GM18867 (cell line): Measurements from ENCODE around the gene FGF1.

Experiments
- ATAC-seq: cut with Tn5 transposase; IDR thresholded peaks from one replicate; pipeline ENCODE4 v1.9.1; 2021; ENCODE audit warnings: mild to moderate bottlenecking, moderate library complexity; ENCODE audit not compliant: unreplicated experiment

The FGF1 gene

DNA sequence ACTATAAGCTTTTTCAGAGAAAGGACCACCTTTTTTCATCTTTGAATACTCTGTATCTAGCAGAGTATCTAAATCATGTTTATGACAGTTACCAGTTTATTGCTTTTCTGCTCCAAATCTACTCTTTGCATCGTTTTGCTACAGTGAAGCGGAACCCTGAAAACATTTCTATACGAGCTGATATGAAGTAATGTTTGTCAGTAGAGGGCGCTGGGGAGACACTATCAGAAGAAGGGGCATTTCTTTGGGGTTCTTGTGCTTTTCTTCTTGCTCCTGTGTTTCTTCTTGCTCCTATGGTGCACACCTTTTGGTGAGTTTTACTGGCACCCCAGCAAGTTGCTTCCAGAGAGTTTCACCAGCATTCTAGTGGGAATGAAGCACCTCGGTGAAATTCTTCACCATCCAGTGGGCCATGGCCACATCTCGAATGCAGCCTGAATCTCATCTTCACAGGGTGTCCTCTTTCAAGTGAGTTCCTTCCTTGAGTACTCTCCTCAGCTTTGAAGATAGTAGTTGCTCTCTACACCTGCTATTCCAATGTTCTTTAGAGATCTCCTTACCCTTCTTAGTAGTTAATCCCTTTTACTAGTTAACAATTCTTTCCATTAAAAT lies 98.4 kb downstream of the FGF1 start:
- ATAC-seq: no peak

DNA sequence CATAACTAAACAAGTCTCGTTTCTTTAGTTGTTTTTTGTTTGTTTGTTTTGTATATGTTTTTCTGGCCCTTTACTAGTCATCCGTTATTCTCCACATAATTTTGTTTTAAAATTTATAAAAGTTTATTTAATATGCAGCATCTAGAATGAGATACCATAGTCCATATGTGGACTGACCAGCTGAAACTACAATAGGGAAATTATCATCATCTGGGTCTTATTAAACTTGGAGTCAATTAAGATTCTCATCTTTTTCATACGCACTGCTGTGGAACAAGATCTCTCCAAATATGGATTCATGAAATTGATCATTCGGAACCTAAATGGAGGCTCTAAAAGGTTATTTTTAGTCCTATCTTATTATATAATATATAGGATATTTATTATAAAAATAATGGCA lies 99.3 kb downstream of the FGF1 start:
- no peak for ATAC-seq

- ATAC-seq: no peak
Observed at GRCh38 chr5:142585451-142585850, 100.4 kb downstream of the FGF1 start.

DNA sequence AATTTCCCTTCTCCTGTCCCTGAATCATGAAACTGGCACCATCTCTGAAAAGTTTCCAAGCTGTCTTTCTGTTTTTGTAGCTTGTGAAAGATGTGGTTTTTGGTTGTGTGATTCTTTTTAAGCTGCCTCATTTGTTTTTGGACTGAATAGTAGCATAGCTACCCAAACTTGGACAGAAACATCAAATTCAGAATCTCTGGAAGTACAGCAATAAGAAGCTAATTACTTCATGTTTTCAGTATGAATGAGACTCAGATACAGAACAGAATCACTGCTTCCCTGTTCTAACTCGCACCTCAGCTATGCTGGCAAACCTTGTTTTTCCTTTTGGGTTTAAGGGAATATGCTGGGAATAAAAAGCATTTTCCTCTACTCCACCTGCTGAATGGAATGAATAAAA lies 101.0 kb downstream of the FGF1 start:
- no peak for ATAC-seq

DNA sequence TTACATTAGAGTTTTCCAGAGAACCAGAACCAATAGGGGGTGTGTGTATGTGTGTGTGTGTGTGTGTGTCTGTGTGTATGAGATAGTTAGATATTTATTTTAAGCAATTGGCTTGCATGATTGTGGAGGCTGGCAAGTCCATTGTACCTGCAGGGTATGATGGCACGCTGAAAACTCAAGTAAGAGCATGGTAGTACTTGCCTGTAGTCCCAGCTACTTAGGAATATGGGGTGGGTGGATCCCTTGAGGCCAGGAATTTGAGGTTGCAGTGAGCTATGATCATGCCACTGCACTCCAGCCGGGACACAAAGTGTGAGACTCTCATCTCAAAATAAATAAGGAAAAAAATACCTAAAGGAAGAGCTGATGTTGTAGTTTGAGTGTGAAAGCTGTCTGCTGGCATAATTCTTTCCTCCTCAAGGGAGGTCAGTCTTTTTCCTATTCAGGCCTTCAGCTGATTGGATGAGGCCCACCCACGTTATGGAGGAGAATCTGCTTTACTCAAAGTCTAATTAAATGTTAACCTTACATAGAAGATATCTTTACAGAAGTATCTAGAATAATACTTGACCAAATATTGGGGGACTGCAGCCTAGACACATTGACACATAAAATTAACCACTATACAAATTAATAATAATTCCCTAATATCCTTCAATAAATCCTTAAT lies 107.6 kb downstream of the FGF1 start:
- ATAC-seq: no peak

DNA sequence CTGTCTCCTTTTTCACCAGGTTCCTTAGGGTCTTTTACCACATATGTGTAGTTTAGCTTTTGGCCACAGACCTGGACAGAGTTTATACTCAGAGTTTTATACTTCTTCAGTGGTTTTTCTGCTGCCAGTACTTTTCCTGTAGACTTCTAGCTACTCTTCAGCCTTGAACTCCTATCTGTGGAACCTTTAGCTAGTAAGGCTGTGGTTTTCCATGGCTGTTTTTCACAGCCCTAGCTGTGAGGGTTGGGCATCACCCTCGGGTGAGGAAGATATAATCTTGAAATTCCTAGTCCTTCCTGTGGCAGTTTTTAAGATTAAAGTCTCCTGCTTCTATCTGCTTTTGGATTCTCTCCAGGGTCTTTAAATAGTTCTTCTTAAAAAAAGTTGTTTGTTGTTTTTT lies 109.1 kb downstream of the FGF1 start:
- no peak for ATAC-seq

- no peak for ATAC-seq
Observed at GRCh38 chr5:142576303-142576702, 109.6 kb downstream of the FGF1 start.

DNA sequence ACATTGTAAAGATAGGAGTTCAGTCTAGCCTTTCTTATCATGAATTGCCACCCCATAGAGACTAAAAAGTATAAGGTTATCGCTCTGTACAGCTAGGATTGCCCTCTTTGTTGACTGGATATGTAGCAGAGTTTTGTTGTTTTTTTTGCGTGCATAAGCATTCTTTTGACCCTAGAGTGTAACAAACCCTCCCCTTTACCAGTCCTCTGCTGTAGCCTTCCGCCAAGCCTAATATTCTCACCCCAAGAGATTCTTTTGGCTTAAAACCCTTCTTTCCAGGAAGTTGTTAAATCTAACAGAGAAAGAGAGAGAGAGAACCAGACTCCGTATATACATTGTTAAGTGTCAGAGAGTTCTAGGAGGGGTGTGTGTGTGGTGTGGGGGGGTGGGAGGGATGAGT lies 113.9 kb downstream of the FGF1 start:
- ATAC-seq: no peak

GRCh38 chr5:142571371-142571770 lies 114.5 kb downstream of the FGF1 start:
- no peak for ATAC-seq

- no peak for ATAC-seq
Observed at GRCh38 chr5:142569905-142570304, 116.0 kb downstream of the FGF1 start.

DNA sequence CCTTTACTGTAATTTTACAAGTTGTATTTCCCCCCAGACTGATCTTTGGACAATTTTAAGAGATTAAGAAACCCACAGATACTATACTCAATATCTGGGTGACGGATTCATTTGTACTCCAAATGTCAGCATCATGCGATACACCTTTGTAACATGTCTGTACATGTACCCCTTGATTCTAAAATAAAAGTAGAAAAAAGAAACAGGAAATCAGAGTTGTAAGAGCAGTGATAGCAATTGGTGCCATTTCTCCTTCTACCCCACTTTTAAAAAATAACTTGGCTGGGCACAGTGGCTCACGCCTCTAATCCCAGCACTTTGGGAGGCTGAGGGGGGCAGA lies 116.9 kb downstream of the FGF1 start:
- ATAC-seq: no peak

DNA sequence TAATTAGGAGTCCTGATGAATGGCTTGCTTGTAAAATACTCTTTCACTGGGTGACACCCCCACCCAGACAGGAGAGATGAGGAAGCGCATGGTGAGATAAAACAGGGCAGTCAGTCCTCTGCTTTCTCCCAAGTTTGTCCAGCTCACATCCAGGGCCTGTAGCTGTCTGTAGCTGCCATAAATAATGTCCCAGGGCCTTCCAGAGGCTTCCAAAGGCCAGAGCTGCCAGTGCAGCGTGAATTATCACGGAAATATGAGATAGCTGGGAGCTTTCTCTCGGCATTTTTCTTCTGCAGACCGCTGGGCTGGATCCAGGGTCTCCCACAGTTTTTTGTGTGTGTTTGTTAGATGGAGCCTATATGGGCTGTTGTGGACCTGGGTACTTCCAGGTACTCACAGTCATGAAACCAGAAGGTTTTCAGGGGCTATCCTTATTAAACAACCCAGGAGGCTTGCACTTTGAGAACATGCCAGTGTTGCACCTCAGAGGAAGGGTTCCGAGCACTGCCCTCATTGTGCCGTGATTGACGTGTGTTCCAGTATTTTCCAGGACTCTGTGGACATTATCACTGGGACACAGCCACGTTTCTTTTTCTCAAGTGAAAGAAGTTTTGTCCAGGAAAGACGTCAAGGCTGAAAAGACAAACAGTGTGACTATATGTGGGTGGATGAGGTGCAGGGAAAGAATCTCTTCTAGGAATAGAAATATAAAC lies 117.5 kb downstream of the FGF1 start:
- ATAC-seq: no peak

GRCh38 chr5:142561486-142562097 lies 124.3 kb downstream of the FGF1 start:
- no peak for ATAC-seq

GRCh38 chr5:142561029-142561428 lies 124.9 kb downstream of the FGF1 start:
- no peak for ATAC-seq

DNA sequence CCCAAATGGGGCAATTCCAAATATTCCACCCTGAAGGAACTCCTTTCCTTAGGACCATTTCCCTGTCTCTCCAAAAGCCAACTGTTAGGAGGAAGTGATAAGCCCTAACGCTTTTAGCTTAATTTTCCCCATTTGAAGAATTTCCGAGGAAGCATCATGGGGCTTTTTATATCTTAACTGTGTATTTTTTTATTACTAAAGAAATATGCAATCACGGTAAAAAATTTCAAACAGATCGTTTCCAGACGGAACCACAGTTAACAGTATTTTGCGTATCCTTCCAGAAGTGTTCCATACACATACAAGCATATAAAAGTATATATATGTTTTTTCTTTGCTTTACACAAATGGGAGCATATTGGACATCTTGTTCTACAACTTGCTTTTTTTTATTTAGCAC lies 133.8 kb downstream of the FGF1 start:
- ATAC-seq: no peak

- no peak for ATAC-seq
Observed at GRCh38 chr5:142551338-142552067, 134.4 kb downstream of the FGF1 start.

DNA sequence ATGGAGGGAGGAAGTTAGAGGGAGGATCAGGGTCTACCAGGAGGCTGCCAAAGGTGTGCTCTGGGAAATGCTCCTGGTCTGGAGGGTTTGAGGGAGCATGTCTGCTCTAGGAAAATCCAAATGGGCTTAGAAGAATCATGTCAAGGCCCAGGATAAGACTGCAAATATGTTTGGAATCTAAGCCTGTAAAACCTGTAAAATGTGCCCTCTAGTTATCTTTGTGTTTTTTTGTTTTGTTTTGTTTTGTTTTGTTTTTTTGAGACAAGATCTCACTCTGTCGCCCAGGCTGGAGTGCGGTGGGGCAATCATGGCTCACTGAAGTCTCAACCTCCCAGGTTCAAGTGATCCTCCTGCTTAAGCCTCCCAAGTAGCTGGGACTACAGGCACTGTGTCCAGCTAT lies 135.4 kb downstream of the FGF1 start:
- no peak for ATAC-seq

DNA sequence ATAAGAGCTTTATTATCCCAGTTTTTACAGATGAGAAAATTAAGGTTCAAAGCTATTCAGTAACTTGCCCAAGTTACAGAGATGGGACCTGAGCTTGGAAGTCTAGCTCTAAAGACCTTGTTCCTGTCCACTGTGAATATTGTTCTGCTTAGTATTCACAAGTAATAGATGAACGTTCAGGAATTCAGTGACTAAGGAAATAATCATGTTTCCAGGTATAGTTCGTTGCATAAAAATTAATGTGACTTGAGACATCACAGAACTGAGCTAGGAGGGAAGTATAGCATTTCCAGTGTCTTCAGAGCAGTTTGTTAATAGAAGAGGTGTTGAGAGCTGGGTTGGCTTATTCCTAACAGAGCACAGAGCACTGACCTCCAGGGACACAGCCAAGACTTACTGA lies 136.1 kb downstream of the FGF1 start:
- no peak for ATAC-seq

DNA sequence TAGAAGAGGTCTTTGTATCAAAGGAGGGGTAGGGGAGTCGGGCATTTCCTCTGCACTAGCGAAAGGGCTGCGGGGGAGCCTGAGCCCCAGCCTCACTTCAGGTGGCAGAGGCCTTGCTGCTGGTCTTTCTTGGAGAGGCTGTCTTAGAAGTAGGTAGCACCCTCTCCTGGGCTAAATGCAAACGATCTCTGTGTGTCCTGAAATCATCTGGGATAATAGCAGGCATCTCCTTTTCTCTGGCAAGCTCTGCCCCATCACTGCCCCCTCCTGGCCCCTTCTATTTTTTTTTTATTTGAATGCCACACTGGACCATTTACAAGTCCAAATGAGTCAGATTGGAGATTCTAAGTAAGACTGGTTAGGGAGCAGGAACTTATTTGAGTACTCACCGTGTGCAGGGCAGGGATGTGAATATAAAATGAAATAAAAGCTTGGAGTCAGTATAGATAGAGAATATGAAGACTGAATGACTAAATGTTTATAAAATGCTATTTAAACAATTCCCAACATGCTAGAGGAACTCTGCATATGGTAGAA lies 137.1 kb downstream of the FGF1 start:
- no peak for ATAC-seq

GRCh38 chr5:142547445-142548380 lies 138.2 kb downstream of the FGF1 start:
- no peak for ATAC-seq
